Upper lobe of left lung (tissue), 4 donors: ENCODE results near the gene ELANE.

Experiments
- CTCF ChIP-seq, 6 experiments: fragments of 450-650 bp in 4 of 6; fragments of 200-600 bp in 2 of 6; sonication (generic) in 2 of 6; IDR thresholded peaks; one replicate each; pipeline ENCODE4 v1.5.1; 2016 to 2019; ENCODE audit warnings: antibody characterized with exemption in 6 of 6
- EP300 ChIP-seq, 4 donors: sonication (generic); formaldehyde crosslinking; IDR thresholded peaks; one replicate each; pipeline ENCODE4 v1.5.1; 2017; ENCODE audit warnings: antibody characterized with exemption in 4 of 4, control low read depth in 2 of 4
- POLR2AphosphoS5 ChIP-seq, 2 donors: sonication (generic); formaldehyde crosslinking; IDR thresholded peaks; one replicate each; pipeline ENCODE4 v1.5.1; 2017; ENCODE audit warnings: antibody characterized with exemption in 2 of 2

- no peak for TF ChIP-seq CTCF (IDR thresholded peaks at IDR 0.05)
- no peak for TF ChIP-seq POLR2AphosphoS5 (IDR thresholded peaks at IDR 0.05)
- no peak for TF ChIP-seq EP300 (IDR thresholded peaks at IDR 0.05)
Measured at GRCh38 chr19:844546-844971, 7.5 kb upstream of the ELANE start.
